HG02852 (cell line): Measurements from ENCODE around the gene SCGB3A1.

Experiments used
- ATAC-seq: cut with Tn5 transposase; IDR thresholded peaks from one replicate; pipeline ENCODE4 v1.9.1; 2021; ENCODE audit warnings: mild to moderate bottlenecking, moderate library complexity; ENCODE audit not compliant: unreplicated experiment

The SCGB3A1 gene, protein sequence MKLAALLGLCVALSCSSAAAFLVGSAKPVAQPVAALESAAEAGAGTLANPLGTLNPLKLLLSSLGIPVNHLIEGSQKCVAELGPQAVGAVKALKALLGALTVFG

DNA sequence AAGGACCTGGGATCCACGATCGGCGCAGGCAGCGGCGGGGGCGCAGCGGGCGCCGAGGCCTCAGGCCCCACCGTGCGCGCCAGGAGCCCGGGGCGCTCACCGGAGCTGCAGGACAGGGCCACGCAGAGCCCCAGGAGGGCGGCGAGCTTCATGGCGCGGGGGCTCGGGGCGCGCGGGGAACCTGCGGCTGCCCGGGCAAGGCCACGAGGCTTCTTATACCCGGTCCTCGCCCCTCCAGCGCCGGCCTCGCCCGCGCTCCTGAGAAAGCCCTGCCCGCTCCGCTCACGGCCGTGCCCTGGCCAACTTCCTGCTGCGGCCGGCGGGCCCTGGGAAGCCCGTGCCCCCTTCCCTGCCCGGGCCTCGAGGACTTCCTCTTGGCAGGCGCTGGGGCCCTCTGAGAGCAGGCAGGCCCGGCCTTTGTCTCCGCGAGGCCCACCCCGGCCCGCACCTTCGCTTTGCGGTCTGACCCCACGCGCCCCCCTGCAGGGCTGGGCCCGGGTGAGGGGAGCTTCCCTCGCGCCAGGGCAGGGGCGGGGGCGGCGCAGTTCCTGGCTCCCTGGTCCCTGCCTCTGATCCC lies at the start of gene SCGB3A1:
TSS of gene SCGB3A1 (minus strand) at position 189 of the 577 bp plus-strand sequence. CDS start at position 152, 37 bp downstream.
- ATAC-seq: no peak

DNA sequence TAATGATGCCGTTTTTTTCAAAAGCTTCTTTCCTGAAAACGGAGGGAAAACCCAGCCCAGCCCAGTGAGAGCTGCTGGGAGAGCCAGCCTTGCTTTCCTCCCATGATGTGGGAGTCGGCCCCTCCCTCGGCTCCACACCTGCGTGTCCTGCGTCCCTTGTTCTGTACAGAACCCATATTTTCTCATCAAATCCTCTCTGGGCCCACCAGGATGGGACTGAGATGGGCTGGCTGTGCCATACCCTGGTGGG lies 49.2 kb upstream of the SCGB3A1 start:
- ATAC-seq: no peak

DNA sequence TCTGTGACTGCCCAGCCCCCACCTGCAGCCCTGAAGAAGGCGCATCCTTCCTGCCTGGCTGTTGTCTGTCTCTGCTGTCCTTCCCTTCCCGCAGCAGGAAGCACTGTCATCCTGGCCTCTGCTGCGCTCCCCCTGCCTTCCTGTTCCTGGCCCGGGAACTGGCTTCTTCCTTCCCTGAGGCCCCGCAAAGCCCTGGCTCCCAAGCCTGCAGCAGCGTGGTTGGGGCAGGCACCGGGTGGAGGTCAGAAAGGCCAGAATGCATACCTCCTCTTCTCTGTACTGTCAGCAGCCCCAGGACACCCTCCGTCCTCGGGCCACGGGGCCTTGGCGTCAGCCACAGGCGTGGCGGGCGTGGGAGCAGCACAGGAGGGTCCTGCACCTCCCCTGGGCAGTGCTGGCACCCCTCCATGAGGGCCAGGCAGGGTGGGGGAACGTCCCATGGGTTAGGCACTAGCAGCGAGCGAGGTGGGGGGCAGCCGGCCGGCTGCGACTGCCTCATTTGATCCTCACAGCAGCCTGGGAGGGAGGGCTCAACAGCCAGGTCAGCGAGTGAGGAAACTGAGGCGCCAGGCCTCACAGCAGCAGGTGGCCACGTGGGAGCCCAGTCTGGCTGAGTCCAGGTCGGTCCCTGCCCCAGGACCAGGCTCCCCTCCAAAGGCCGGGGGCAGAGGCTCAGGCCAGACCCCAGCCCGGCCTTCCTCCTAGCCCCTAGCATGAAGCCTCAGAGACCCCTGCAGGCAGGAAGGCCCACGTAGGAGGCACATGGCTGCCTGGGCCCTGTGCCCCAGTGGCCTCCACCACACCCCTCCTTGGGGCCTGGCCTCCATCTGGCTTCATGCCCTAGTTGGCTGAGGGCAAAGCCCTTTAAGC lies 48.7 kb upstream of the SCGB3A1 start:
- no peak for ATAC-seq

DNA sequence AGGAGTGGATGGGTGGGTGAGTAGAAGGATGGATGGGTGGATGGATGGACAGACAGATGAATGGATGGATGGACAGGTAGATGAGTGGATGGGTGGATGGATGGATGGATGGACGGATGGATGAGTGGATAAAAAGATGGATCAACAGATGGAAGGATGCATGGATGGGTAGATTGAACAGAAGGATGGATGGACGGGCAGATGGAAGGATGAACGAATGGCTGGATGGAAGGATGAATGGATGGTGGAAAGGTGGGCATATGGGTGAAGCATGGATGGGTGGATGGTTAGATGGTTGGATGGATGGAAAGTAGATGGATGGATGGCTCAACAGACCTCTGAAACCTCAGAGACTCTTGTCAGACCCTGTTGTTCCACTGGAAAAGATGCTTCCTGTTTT lies 48.0 kb upstream of the SCGB3A1 start:
- no peak for ATAC-seq

DNA sequence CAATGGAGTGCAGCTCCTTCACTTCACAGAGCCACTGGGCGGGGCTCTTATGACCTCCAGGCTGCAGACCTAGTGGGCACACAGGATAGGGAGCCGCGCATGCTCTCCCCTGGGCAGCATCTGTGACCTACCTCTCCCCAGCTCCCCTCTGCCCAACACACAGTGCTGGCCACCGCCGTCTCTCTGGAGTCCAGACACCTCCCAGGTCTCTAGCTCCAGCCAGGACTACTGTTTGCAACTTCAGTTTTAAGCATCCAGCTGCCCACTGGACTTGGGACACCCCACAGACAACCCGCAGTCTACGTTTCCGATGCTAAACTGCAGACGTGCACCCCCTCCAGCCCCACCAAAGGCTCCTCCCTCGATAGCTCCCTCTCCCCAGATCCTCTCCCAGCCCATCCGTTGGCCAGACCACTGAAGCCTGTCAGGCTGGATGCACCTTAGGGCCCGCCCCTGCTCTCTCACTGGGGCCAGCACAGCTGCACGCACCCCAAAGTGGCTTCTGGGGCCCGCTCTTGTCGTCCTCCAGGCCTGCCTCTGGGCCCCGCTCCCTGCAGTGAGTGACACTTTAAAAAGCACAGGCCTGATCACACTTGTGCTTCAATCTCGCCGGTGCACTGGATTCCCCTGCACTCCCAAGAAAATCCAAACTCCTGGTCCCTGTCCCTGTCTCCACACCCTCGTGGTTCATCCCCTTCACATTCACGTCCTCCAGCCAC lies 46.8 kb upstream of the SCGB3A1 start:
- no peak for ATAC-seq

DNA sequence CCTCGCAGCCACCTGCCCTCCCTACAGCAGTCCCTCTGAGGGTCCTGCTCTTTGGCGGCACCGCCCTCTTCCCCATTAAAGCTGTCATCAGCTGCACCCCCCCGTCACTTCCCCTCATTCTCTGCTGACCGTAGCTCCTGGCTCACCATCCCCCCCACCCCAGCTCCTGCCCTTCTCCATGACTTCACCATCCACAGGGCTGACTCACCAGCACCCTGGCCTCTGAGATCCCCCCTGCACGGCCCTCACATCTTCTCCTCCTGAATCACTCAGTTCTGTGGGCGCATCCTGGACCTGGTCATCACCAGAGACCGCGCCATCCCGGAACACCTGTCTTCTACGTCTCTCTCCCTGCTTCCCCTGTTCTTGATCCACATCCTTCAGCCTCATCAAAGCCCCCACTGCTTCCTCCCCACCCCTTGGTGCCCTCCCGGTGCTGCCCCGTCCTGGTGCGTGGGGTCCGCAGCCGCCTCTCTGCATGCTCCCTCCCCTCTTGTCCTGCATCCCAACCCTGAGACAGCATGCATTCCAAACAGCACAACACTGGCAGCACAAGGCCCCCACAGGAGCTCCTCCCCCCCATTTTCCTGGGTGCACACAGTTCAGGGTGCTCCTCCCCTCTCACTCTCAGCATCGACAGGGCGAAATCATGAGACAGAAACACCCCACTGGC lies 45.2 kb upstream of the SCGB3A1 start:
- no peak for ATAC-seq

DNA sequence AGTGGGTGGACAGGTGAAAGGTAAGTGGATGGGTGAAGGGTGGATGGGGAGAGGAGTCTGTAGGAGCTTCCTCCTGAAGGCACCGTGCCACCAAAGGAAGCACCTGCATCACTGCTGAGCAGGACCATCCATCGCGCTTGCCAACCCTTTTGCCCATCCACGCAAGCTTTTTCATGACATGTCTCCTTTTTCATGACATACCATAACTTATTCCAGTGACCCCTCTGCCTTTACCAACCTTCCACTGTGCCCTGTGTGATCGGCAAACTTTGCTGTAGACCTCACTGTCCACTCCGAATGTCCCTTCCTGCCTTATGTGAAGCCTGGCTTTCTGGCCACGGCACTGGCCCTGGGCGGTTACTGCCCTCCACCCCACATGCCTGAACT lies 44.7 kb upstream of the SCGB3A1 start:
- no peak for ATAC-seq

DNA sequence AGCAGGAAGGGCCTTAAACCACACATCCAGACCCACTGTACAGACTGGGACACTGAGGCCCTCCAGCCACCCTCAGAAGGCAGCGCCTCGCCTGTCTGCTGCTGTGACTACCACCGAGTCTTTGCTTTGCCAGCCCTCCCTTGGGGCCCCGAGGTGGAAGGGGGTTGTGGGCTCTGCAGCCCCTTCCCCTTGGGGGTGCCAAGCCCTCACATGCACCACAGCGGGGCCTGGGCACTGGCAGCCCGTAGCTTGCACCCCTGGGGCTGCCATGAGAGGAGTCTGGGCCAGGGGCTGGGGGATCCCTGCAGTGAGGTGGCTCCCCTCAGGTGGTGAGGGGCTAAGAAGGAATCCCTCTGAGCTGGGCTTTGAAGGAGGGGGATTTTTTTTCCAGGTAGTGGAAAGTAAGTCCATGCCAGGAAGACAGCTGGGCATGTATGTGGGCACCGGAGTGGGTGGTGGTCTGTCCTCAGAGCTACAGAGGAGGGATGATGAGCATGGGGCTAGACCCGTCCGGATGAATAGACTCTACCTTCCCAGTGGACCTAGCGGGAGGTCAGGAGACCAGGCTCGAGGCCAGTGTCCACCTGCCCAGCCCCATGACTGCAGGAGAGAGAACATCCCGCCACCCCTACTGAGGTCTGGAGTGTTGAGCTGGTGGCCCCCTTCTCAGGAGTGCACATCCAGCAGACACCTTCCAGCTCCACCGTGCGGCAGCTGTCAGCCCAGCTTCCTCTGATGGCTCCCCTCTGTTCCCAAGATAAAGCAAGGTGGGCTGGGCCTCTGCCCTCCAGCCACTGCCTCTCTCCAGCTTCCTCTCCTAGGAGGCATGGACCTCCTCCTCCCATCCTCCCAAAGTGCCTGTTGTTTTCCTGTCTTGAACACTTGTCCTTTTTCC lies 42.2 kb upstream of the SCGB3A1 start:
- ATAC-seq: no peak

DNA sequence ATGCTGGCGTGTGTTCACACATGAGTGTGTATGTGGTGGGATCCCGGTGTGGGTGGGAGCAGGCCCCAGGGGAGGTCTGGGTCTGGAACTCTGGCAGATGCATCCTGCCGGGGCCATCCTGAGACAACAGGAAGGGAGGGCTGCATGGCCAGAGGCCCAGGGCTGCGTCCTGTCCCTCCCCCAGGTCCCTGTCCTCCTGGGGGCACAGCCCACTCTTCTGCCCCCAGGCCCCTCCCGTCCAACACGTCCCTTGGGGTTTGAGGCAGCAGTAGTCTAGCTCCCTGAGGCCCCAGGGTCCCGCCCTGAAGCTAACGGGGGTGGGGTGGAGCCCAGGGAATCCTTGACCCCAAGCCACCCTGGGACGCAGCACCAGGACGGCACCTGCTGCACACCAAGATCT lies 41.5 kb upstream of the SCGB3A1 start:
- no peak for ATAC-seq

DNA sequence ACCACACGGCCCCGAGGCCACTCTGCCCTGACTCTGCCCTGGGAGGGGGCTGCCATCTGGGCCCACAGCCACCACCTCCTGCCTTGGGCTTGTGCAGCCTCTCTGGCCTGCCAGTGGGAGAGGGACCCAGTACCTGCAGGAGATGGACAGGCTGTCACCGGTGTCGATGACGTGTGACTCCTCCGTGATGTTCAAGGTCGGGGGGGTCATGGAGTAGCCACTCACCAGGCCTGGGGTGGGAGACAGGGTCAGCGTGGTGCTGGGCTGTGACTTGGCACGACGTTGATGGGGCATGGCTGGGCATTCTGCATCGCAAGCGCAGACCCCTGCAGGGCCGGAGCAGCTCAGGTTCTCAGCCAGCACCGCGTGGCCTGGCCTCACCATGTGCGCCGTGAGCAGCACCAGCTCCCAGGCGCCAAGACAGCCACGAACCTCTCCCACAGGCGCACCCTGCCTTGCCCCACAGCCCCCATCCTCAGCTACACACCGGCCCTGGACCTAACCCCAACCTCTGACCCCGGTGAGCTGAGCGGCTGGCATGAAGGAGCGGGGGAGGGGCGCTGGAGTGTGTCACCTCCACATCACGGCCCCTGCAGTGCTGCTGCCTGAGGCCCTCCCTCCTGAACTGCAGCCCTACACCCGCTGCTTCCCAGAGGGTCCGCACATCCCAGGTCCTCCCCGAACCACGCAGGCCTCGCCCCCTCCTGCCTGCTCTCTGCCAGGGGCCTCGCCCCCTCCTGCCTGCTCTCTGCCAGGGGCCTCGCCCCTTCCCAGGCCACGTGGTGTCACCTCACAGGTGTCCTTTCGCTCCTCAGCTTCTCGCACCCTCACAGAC lies 40.5 kb upstream of the SCGB3A1 start:
- ATAC-seq: no peak

DNA sequence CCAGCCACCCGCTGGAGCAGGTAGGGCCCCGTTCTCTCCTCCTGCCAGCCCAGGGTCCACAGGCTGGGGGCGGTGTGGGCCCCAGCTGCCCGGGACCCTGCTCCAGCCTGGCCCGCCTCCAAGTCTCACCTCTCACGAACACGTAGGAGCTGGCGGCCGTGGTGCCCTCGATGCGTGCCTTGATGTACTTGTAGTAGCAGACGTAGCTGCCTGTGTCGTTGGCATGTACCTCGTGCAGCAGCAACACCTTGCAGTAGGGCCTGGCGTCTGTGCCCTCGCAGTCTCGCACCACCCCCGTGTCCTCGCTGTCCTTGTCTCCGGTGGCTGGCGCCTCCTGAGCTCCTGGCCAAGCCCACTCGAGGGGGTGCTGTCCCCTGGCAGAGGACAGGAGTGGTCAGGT lies 39.1 kb upstream of the SCGB3A1 start:
- no peak for ATAC-seq

DNA sequence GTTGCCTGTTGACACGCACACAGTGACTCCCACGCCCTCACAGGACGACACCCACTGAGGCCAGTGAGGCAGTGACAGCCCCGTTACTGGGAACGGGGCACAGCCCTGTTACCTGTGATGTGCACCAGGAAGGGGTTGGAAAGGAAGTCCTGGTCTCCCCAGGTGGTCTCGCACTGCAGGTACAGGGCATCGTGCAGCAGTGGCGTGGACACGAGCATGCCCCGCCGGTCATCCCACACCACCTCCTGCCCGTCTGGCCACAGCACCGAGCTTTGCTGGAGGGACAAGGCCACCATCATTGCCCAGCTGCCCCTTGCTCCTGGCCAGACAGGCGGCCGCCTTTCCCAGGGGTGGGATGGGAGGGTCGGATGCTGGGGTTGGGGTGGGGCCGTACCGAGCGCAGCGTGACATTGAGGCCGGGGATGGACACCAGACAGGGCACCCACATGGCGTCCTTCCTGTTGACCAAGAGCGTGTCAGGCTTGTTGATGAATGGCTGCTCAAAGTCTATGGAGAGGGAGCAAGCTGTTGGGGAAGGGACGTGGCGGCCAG lies 38.6 kb upstream of the SCGB3A1 start:
- no peak for ATAC-seq

DNA sequence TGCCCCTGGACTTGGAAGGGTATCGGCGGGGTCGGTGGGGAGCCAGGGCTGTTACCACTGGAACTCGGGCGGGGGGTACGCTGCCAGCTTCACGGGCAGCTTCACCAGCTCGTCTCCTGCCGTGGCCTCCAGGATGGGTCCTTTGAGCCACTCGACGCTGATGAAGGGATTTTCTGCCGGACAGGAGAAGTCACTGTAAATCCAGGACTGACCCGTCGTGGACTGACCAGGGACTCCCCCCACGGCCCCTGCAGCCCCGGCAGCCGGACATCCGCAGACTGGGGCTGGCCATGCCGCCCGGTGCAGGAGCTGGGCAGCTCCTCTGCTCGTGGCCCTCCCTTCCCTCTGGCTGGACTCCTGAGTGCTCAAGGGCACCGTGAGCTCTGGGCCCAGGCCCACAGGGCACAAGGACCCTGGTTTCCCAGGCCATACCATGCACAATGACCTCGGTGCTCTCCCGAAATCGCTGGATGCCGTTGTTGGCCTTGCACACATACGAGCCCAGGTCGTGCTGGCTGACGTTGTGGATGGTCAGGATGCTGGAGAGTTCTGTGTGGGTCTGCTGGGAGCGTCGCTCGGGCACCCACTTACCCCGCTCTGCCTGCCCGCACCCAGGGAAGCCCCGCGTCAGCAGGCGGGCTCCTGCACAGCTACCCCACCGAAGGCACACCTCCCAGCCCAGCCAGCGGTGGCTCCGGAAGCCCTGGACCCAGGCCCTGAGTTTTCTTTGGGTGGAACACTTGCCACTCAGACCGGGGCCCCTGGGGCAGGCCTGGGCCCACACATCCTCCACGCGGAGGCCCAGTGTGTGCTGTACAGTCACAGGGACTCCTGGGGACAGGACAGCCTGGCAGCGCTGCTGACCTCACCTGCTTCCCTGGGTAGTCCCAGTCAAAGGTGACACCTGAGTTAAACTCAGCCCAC lies 37.8 kb upstream of the SCGB3A1 start:
- no peak for ATAC-seq

DNA sequence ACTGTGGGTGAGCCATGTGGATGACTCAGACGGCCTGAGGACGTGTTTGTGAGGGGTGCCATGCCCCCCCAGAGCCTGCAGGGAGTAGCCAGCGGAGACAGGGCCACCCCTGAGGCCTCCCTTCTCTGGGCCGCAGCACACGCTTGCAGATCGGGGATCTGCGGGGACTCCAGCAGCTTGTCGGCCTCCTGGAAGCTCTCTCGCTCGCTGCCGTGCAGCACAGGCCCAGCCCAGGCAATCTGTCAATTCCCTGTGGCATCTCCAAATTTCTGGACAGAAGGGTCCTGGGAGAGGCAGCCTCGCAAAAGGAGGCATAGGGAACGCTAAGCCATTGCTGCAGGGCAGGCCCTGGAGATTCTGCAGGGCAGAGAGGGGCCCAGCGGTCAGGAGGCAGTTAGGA lies 36.9 kb upstream of the SCGB3A1 start:
- no peak for ATAC-seq

DNA sequence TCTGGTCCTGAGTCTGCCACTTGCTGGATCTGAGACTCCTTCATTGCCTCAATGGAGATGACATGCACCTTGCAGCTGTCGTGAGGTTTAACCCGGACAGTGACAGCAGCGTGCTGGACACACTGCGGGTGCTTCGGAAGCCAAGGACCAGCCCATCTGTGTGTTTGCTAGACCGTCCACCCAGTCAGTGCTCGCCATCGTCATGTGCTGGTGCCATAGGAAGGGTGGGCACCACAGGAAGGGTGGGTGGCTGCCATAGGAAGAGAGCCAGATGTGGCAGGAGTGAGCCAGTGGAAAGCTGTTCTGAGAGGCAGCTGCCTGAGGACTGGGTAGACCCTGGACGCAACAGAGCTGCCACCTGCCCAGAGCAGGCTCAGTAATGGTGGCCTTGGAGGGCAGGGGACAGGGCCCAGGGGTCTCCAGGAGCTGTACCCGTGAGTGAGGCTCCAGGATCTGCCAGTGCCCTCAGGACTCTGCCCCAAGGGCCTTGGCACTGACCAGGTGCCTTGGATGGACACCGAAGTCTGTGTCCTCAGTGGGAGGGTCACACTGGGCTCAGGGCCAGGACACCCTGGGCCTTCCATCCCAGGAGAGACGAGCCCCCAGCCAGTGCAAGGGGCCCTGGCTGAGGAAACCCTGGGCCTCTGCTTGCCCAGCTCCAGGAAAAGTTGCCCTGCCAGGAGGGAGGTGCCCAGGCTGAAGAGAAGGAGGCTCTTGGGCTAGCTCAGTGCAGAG lies 36.3 kb upstream of the SCGB3A1 start:
- no peak for ATAC-seq

DNA sequence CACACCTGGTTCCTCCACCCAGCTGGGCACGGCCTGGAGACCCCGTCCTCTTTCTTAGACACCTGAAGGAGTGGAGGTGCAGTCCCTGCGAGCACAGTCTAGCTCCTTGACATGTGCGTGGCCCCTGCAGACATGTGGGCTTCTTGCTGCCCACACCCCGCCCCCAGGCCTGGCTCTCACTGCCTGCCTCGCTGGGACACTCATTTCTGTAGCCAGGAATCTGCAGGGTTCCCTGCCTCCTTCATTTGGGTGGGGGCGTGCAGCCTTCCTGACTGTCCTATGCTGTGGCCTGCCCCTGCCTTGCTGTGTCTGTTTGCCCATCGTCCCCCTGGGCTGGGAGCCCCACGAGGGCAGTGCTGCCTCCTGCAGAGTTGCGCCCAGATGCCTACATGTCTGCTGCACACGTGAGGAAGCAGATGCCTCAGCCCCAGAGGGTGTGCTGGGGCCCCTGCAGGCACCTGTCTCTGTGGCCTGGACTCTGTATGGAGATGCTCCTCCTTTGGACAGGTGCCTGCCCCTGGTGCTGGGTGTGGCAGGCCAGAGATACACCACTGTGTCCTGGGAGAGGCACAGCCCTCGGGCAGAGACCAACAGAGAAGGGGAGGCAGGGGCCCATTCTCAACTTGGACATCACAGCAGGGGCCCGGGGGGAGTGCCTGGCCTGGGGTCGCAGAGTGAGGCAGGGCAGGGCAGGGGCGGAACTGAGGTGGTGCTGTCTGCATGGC lies 35.5 kb upstream of the SCGB3A1 start:
- no peak for ATAC-seq
